Nucleus accumbens (tissue), 56 donors: Measurements from ENCODE around the gene SLC43A1.

Source experiments
- DNase-seq, 56 donors: peaks; one replicate each; lab custom pipeline; 2025; lab: John Stamatoyannopoulos, UW

Gene SLC43A1

DNA sequence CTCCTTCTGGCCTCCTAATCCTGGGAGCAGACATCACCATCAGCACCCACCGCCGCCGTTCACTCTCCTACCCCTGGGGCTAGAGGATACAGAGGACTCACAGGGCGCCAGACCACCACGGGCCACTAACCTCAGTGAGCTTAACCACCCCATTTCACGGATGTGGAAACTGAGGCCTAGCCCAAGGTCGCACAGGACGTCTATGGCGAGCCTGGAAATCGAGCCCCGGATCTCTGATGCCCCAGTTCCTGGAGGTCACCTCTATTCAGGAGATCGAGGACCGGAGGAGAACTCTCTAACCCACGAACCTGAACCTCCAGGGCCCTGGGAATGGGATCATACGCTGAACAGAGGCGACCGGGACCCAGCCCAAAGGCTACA is 14.7 kb upstream of the SLC43A1 start:
- peak in 2 of 56 donors; percentile 43 to 44 for DNase-seq

DNA sequence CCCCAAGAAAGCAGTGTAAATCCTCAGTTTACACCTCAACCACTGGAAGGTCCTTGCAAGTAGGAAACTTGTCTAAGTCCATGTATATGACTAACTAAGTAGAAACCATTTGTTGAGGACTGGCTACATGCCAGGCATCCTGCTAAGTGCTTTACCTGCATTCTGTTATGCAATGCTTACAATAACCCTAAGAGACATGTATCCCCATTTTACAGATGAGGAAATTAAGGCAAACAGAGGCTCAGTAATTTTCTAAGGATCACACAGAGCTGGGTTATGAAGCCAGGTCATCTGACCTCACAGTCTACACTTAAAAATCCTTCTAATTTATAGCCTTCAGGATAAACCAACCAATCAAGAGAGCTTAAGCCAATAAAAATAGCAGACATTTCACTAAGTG is 13.5 kb upstream of the SLC43A1 start:
- DNase-seq: no peak

DNA sequence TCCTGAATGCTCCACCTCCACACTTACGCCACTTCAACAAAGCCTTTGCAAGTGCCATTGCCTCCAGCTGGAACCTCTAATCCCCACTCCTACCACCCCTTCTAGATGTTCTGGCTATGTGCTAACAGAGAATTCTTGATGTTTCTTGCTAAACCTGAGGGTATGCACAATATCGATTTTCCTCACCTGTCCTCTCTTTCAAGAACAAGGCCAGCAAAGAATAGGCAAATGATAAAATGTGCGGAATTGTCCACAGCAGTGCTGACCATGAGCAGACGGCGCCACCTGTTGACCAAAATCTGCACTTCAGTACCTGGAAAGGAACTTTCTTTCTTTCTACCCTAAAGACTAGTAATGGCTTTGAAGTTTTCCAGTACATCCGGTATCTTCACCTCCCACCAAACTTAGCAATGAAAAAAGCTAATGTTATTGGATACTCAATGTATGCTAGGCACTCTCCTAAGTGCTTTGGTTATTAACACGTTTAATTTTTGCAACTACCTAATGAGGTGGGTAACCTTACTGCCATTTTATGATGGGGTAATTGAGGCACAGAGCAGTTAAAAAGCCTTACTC is 11.6 kb upstream of the SLC43A1 start:
- peak in 43 of 56 donors; percentile 3 to 79 (median 31) for DNase-seq

DNA sequence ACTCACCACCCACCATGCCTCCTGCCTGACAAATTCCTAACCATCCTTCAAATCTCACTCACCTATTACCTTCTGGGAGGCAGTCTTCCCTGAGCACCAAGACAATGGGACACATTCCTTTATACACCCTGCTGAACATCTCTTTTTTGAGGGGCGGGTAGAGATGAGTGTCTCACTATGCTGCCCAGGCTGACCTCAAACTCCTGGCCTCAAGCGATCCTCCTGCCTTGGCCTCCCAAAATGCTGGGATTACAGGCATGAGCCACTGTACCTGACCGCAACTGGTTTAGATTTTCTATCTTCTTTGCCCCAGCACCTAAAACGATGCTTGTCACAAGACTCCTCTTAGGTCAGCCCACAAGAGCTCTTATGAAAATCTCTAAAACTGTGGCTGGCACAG is 7.9 kb upstream of the SLC43A1 start:
- no peak for DNase-seq

DNA sequence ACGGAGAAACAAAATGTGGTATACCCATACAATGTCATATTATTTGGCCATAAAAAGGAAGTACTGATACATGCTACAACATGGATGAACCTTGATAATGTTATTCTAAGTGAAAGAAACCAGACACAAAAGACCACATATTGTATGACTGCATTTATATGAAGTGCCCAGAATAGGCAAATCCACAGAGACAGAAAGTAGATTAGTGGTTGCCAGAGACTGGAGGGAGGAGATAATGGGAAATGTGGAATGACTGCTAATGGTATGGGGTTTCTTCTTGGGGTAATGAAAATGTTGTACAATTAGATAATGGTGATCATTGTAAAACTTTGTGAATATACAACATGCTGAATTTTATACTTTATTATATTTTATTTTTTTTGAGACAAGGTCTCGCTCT is 5.6 kb upstream of the SLC43A1 start:
- no peak for DNase-seq

DNA sequence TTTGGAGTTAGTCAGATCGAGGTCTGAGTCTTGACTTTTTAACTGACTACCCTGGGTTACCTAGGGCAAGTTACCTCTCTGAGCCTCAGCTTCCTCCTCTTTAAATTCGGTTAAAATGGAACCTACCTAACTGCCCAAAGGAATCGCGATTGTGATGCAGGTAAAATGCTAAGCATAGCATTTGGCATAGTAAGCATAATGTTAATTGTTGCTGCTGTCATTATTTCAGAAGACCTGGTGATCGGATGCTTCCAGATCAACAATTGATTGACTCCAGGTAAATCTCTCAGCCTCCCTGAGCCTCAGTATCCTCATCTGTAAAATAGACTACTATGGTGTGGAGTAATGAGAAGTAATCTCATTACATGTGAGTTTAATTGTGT is 550 bp upstream of the SLC43A1 start:
- DNase-seq: no peak

DNA sequence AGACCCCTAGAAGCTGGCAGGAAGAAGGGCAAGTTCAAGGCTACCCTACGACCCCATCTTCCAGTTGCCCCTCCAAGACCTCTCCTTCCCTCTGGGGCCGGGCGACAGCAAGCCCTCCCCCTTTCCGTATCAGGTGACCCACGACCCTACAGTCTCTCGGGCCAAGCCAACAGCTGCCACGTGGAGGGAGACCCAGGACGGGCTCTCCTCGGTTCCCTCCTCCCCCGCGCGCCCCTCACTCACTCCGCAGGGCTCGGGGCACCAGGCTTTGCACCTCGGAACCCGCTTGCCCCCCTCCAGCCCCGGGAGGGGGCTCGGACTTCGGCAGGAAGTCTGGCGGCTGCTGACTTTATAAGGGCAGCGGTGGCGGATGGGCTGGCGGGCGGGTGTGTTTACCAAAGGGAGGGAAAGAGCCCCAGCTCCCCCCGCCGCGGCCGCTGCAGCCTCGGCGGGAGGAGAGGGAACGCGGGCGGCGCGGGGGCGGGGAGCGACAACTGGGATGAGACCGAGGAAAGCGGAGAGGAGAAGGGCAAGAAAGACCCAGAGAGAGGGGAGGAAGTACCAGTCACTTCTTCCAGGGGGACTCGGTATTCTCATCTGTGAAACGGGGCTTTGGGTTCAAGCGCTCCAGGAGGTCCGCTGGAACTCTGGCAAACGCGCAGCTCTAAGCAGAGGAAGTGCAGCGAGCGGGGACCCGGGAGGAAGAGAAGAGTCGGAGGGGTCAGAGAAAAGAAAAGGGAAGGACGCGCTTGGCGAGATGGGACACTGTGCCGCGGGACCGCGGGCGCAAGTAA is 767 bp downstream of the SLC43A1 start:
- DNase-seq: peak in 9 of 56 donors; percentile 4 to 41 (median 28)

DNA sequence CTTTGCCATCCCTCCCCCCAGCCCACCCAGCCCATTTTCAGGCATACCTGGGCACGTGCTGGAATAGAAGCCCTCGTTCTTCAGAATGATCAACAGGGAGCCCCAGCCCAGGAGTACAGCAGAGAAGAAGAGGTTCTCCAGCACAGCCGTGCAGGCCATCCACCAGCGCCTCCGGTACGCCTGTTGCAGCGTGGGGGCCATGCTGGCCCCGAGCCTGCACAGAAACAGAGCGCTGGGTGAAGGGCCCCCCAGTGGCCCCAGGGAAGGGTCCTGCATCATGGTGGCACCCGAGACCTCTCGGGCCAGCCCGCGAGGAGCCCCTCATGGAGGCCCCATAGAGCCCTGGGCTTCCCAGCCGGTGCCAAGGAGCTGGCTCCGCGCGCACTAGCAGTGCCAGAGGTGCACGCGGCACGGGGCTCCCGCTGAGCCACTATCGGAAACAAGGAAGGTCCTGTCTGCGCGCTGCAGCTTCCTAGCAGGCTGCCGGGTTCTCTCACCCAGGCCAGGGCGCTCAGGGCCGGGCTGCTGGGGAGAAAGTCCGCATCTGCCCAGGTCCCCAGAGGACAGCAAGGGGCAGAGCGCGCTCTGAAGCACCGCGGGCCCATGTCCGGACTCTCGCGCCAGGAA is 1.5 kb downstream of the SLC43A1 start:
- DNase-seq: peak in 11 of 56 donors; percentile 5 to 50 (median 20)

DNA sequence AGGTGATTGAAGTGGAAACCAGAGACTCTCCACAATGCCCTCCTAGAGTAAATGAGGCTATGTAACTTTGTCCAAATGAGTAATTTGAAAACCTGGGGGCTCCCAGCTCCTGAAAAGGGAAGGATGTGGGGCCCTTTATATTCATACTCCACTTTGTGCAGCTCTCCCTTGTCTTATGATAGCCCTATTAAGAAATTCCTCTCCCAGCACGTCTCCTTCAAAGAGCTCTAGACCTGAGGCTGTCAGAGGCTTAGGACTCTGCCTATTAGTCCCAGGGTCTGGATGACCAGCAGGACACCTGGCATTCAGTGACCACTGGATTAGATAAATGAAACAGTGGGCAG is 2.1 kb downstream of the SLC43A1 start:
- DNase-seq: no peak

DNA sequence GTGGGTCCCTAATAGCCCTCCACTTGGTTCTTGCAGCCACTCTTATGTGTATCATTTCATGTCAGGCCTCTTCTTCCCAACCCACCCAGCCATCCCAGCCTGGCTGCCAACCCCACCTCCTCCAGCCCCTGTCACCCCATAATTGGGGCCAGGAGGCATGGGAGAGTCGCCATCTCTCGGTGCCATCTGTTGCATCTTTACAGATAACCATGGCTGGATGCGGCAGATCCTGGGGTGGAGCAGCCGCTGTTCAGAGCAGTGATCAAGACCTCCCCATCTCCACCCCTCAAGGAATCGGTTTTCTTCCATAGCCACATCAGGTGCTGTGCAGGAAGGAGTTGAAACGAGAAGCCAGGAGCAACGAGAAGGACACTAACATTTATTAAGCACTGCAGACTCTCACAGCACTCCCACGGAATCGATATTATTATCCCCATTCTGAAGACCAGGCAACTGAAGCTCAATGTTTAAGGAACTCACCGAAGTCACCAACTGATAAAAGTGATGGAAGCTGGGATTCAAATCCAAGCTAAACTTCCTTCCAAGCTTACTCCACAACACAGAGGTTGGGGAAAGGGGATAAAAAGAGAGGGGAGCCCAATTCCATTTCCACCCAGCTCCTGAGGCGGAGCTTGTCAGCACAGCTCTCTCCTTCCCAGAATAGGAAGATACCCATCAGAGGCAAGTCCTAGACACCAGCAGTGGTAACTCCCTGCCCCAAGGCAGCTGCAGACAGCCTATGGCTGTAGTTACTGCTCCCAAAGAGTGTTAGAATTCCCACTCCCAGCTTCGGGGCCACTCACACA is 2.7 kb downstream of the SLC43A1 start:
- no peak for DNase-seq

DNA sequence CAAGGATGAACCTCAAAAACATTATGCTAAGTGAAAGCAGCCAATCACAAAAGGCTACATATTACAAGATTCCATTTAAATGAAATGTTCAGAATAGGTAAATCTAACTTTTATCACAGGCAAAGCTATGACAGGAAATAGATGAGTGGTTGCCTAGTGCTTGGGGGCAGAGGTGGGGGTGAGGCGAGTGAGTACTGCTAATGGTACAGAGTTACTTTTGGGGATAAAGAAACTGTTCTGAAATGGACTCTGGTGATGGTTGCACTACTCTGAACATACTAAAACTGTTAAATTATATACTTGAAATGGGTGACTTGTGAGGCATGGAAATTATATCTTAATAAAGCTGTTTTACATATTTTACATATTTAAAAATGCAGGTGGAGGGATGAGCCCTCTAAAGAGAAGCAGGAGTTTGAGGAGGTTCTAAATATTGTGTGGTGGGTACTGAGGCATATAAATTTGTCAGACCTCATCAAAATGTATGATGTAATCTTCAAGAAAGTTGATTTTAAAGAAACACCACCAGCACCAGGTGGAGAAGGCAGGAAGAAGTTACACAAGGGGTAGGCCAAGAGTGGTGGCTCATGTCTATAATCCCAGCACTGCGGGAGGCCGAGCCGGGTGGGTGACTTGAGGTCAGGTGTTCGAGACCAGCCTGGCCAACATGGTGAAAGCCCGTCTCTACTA is 3.6 kb downstream of the SLC43A1 start:
- no peak for DNase-seq

DNA sequence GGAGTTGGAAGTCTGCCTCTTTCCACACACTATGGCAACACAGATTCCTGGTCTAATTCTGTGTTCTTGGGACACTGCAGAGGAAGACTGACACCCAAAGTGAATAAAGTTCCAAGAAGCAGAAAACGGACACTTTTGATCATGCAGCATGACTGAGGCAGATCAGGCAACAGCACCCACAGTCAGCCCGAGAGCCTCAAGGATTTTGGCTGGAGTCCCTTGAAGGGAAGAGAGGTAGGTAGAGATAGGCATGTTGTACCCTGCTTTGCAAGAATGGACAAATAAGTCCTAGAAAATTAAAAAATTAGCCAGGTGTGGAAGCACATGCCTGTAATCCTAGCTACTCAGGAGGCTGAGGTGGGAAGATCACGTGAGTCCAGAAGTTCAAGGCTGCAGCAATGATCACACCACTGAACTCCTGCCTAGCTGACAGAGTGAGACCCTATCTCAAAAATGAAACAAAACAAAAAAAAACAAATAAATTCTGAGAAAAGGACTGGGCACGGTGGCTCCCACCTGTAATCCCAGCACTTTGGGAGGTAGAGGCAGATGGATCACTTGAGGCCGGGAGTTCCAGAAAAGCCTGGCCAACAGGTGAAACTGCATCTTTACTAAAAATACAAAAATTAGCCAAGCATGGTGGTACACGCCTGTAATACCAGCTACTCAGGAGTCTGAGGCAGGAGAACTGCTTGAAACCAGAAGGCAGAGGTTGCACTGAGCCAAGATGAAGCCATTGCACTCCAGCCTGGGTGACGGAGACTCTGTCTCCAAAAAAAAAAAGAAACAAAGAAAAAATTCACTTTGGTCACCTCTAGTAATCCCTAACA is 6.9 kb downstream of the SLC43A1 start:
- no peak for DNase-seq

DNA sequence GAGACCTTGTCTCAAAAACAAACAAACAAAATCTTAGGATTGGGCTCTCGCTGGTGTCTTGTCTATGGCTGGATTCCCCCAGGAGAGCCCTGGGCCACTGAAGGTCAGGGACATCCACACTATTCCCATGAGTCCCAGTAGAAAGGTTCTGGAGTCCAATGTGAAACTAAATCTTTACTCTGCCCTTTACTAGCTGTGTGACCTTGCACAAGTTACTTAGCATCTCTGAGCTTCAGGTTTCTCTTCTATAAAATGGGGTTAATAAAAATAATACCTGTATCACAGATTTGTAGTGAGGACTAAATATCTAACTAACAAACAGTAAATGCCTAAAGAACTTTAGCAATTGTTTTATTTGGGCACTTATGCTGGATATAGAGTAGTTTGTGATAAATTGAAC is 9.0 kb downstream of the SLC43A1 start:
- no peak for DNase-seq

DNA sequence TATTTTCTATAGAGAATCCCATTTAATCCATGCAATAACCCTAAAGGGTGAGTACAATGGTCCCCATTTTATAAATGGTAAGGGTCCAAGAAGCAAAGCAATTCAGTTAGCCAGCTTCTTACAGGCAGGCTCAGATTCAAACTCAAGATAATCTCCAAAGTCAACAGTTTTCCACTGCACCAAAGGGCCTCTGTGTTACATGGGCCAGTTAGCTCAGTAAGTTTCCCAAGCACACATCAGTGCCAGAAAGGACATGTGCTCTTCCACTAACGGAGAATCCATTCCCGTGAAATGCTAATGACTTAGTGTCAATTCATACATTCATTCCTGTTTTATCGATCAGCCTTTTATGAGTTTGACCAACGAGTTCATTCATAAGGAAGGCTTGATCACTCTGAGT is 11.0 kb downstream of the SLC43A1 start:
- no peak for DNase-seq

DNA sequence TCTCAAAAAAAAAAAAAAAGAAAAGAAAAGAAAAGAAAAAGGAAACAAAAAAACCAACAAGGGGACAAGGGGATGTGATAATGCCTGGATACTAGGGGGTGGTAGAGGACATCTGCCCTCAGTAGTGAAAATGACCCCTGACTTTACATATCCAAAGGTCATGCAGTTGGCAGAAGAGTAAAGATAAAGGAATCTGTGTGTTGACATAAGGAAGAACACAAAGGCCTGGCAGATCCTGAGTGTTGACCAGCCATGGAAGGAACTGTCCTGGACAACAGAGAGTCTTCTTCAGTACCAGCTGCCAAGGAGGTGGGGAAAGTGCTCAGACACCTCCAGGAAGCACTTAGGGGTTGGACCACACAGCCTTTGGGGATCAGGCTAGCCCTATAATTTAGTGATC is 12.6 kb downstream of the SLC43A1 start:
- no peak for DNase-seq

DNA sequence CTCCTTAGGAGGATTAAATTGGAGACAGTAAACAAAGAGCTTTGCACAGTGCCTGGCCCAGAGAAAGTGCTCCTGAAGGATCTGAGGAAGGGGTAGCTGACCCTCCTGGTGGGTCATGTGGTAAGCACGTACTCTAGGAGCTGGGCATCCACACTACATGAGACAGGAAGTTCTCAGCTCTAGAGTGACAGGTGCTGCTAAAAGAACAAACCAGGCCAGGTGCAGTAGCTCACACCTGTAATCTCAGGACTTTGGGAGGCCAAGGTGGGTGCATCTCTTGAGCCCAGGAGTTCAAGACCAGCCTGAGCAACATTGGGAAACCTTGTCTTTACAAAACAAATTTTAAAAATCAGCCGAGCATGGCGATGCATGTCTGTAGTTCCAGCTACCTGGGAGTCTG is 13.1 kb downstream of the SLC43A1 start:
- DNase-seq: no peak

DNA sequence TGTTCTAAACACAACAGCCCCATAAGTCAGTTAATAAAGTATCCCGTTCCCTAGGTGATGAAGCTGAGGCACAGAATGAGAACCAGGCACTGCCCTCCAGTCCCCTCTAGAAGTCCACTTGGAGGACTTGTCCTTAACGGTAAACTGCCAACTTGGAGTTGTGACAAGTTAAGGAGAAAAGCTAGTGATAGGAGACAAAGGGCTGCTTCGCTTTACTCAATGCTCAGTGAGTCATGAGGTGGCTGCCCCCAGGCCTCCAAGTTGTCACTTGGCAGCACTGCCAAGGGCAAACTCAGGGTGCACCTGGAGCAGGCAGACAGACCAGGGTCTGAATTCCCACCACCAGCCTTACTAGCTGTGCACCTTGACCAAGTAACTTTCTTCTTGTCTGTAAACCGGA is 13.5 kb downstream of the SLC43A1 start:
- DNase-seq: peak in 2 of 56 donors; percentile 4 to 8

DNA sequence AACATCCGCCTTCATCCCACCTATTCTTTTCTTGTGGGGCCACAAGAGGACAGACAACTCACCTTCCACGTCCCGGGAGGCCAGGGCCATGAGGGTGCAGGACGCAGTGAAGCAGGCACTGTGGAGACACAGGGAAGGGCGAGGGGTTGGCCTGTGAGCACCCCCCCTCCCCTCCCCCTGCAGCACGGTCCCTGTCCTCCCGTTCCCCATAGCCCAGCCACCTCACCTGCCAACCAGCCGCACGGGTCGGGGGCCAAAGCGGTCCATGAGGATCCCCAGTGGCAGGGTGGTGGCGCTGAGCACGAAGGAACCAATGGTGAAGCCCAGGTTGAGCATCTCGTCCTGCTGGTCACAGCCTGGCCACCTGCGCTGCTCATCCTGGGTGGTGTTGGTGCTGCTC is 14.6 kb downstream of the SLC43A1 start:
- DNase-seq: no peak

DNA sequence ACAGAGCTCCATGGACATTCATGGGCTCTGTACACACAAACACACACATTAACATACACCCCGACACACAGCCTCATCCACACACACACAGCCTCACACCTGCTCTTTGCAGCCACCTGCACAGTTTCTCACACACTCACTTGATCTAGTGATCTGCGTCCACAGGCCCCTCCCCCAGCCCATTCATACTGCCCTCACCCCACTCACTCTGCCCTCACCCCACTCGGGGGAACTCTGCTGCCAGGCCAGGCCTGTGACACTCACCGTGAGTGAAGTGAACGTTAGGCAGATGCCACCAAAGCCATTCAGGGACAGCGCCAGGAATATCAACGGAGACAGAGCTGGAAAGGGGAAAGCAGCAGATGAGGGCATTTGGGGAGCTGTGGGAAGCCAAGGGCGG is 15.0 kb downstream of the SLC43A1 start:
- peak in 1 of 56 donors; percentile 4 for DNase-seq

DNA sequence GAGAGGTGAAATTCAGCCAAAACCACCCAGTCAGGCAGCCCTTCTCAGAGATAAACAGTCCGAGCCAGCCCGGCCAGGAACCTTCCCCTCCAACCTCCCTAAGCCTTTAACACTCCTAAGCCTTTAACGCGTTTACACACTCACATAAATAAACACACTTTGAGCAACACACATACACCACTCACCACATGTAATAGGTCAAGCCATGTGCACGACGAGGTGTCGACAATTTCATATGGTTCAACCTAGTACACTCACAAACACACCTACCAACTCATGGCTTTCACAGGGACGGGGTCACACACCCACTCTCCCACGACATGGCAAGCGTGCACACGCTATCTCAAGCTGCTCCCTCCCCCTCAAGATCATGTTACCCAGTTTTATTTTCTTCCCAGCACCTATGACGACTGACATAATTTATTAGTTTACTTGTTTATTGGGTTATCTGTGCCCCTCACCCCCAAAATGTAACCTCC is 15.5 kb downstream of the SLC43A1 start:
- DNase-seq: no peak
